Right atrium auricular region (tissue), 2 donors: ENCODE data around the gene FBXO2. TPM values are rescaled to one million over a fixed set of nuclear protein-coding genes. Genes with fewer than 3 reads are reported as not detected.

Experiments used
- DNase-seq: peaks from one replicate; pipeline ENCODE4 v3.0.0-alpha.2; 2019; ENCODE audit warnings: low spot score
- H3K27ac ChIP-seq, 2 donors: fragments of 200-600 bp; sonication (generic); 1 replicate in 1 of 2; 2 replicates in 1 of 2; pipeline ENCODE4 v1.5.1; 2016 to 2019
- H3K27me3 ChIP-seq, 2 donors: fragments of 200-600 bp; sonication (generic); one replicate each; pipeline versions ENCODE4 v1.5.1 to v1.6.0; 2017 to 2019
- H3K36me3 ChIP-seq: fragments of 200-600 bp; sonication (generic); one replicate; pipeline ENCODE4 v1.5.1; 2016
- H3K4me1 ChIP-seq, 2 donors: fragments of 200-600 bp; sonication (generic); one replicate each; pipeline versions ENCODE4 v1.5.1 to v1.6.0; 2017 to 2019
- H3K4me3 ChIP-seq, 2 donors: fragments of 200-600 bp; sonication (generic); 1 replicate in 1 of 2; 2 replicates in 1 of 2; pipeline ENCODE4 v1.5.1; 2017 to 2019; ENCODE audit warnings: mild to moderate bottlenecking in 1 of 2, moderate library complexity in 1 of 2
- H3K9me3 ChIP-seq, 2 donors: fragments of 200-600 bp; sonication (generic); one replicate each; pipeline ENCODE4 v1.5.1; 2019
- total RNA-seq, 2 donors: library from RNA; depleted of rRNA; stranded (reverse); fragments of >200 nt; gene quantifications; one replicate each; pipeline ENCODE4 v1.1.0, GENCODE V29; 2016
- TF ChIP-seq, protein P1 (sequence below), 2 donors: fragments of 200-600 bp; sonication (generic); IDR thresholded peaks; one replicate each; pipeline ENCODE4 v1.5.1; 2019; ENCODE audit warnings: antibody characterized with exemption in 2 of 2

The FBXO2 gene
- total RNA-seq, 2 donors from 2014 or later = 2.5 to 16.7 TPM

DNA sequence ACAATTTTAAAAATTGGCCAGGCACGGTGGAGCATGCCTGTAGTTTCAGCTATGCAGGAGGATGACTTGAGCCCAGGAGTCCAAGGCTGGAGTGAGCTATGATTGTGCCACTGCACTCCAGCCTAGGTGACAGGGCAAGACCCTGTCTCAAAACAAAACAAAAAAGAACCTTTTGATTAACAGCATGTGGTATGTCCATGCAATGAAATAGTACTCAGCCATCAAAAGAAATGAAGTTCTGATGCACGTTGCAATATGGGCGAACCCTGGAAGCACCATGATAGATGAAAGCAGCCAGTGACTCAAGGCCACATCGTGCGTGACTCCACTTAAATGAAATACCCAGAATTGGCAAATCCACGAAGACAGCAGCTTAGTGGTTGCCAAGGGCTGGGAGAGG lies 47.5 kb downstream of the FBXO2 start:
- peaks cover 0 to 5% of the 10 kb centered on the region in 2 donors for H3K9me3 ChIP-seq
- no peaks in the 10 kb centered on the region for H3K36me3 ChIP-seq
- no peak for DNase-seq
- H3K27ac ChIP-seq = no peak overlapping the region
- TF ChIP-seq, protein P1, sequence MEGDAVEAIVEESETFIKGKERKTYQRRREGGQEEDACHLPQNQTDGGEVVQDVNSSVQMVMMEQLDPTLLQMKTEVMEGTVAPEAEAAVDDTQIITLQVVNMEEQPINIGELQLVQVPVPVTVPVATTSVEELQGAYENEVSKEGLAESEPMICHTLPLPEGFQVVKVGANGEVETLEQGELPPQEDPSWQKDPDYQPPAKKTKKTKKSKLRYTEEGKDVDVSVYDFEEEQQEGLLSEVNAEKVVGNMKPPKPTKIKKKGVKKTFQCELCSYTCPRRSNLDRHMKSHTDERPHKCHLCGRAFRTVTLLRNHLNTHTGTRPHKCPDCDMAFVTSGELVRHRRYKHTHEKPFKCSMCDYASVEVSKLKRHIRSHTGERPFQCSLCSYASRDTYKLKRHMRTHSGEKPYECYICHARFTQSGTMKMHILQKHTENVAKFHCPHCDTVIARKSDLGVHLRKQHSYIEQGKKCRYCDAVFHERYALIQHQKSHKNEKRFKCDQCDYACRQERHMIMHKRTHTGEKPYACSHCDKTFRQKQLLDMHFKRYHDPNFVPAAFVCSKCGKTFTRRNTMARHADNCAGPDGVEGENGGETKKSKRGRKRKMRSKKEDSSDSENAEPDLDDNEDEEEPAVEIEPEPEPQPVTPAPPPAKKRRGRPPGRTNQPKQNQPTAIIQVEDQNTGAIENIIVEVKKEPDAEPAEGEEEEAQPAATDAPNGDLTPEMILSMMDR (IDR thresholded peaks at IDR 0.05) = no peak
- no peak overlapping the region for H3K4me3 ChIP-seq
- H3K27me3 ChIP-seq = no peaks in the 10 kb centered on the region
- H3K4me1 ChIP-seq = no peaks in the 10 kb centered on the region

DNA sequence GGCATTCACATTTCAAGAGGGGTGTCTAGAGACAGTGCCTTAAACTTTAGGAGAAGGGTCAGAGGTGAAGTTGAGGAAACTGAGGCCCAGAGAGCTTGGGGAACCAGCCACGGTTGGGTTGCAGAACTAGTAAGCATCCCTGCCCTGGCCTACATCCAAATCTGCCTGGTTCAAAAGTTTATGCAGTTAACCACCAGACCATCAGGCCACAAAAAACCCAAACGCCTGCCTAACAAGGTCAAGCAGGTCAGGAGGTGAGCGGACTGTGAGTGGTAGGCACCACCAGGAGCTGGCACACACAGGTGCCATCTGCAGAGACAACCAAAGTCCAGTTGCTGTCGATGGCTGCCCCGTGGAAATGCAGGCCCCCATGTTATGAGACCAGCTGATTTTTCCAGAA lies 51.2 kb downstream of the FBXO2 start:
- Histone ChIP-seq H3K27ac (no peak overlapping the region), H3K9me3 (peaks cover 0 to 5% of the 10 kb centered on the region in 2 donors), H3K4me3 (no peak overlapping the region), H3K36me3 (no peaks in the 10 kb centered on the region), H3K27me3 (no peaks in the 10 kb centered on the region), H3K4me1 (no peaks in the 10 kb centered on the region)
- no peak for DNase-seq
- TF ChIP-seq, protein P1 (IDR thresholded peaks at IDR 0.05) = no peak

DNA sequence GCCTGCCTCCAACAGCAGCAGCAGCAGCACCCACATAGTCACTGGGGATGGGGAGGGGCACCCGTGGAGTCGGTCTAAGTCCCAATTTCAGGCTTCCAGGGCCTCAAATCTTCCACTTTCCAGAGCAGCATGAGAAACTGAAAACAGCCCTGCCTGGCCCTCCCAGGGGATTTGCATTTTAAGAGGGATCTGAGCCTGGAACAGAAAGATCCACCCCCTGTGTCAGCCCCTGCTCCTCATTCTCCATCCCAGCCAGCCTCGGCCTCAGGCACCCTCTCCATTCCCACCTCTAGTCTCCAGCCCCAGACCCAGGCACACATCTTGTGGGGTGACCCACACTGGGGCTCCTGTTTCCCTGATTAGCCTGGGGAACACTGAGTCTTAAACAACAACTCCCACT lies 51.8 kb downstream of the FBXO2 start:
- H3K27me3 ChIP-seq = no peaks in the 10 kb centered on the region
- TF ChIP-seq, protein P1 (IDR thresholded peaks at IDR 0.05) = no peak
- peaks cover 0 to 5% of the 10 kb centered on the region in 2 donors for H3K9me3 ChIP-seq
- H3K27ac ChIP-seq = no peak overlapping the region
- no peaks in the 10 kb centered on the region for H3K36me3 ChIP-seq
- H3K4me3 ChIP-seq = no peak overlapping the region
- DNase-seq = no peak
- H3K4me1 ChIP-seq = no peaks in the 10 kb centered on the region

DNA sequence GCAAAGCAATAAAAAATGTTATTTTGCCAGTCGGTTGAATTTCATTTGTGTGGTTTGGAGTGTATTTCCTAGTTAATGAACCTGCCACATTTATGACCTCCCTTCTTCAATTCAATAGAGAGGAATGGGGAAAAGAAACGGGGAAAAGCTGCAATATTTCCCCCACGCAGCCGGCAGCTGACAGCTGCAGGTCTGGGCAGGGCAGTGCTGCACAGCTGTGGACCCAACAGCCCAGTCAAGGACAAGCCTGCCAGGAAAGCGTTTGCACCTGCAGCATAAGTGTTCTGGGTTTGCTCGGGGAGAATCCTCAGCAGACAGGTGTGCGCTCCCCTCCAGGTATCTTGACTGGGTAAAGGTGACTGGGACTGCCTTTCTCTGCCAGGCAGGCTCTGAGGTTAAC lies 53.4 kb downstream of the FBXO2 start:
- TF ChIP-seq, protein P1 (IDR thresholded peaks at IDR 0.05) = no peak
- H3K36me3 ChIP-seq = no peaks in the 10 kb centered on the region
- no peak overlapping the region for H3K4me3 ChIP-seq
- H3K4me1 ChIP-seq = no peaks in the 10 kb centered on the region
- no peak for DNase-seq
- H3K27ac ChIP-seq = no peak overlapping the region
- H3K27me3 ChIP-seq = no peaks in the 10 kb centered on the region
- no peaks in the 10 kb centered on the region for H3K9me3 ChIP-seq

DNA sequence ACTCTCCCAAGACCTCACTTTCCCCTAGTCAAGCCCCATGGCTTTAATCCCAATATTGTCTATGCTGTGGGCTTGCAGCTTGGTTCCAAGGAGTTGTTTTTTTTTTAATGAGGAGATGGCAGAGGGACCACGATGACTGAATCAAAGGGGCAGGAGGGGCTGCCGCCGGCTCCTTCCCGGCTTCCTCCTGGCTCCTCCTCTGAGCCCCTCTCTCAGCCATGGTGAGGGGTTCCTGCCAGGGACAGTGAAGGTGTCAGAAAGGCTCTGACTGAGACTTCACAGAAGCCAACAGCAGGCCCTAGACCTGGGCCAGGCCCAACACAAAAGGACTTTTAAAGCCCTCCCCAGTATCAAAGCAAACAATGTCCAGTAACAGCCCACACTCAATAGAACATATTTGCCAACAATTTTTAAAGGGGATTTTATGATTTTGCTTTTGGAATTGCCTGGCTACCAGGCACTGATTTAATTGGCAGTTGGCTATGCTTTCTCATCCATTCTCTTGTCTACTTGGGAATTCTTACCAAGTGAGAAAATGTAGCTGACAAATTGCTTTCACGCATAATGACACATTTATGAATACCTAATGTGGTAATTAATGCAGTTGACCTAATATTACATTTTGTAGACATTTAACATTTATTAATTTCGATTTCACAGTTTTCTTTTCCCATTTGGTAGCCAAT lies 54.2 kb downstream of the FBXO2 start:
- no peak for DNase-seq
- no peak overlapping the region for H3K4me3 ChIP-seq
- no peaks in the 10 kb centered on the region for H3K36me3 ChIP-seq
- no peaks in the 10 kb centered on the region for H3K27me3 ChIP-seq
- H3K9me3 ChIP-seq = no peaks in the 10 kb centered on the region
- no peak overlapping the region for H3K27ac ChIP-seq
- TF ChIP-seq, protein P1 (IDR thresholded peaks at IDR 0.05) = no peak
- H3K4me1 ChIP-seq = no peaks in the 10 kb centered on the region

DNA sequence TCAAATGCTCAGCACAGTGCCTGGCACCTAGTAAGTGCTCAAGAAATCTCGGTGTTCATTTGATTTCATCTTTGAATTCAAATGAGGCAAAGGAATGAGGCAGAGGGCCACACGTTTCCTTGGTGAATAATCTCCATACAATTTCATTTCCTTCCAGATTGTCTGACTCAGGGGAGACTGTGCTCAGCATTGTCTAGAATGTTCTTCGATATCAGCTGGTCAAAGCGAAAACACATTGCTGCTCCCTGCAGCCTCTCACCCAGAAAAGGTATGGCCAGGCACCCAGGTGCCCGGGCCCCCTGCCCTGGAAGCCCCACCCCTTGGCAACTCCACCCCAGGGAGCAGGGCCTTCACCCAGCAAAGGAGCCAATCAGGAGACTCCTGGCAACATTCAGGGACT lies 55.8 kb downstream of the FBXO2 start:
- TF ChIP-seq, protein P1 (IDR thresholded peaks at IDR 0.05) = no peak
- no peaks in the 10 kb centered on the region for H3K27me3 ChIP-seq
- DNase-seq = no peak

More for the DNA sequence above, 55.8 kb downstream of the FBXO2 start:
- no peaks in the 10 kb centered on the region for H3K4me1 ChIP-seq
- H3K9me3 ChIP-seq = no peaks in the 10 kb centered on the region
- no peak overlapping the region for H3K4me3 ChIP-seq
- H3K36me3 ChIP-seq = no peaks in the 10 kb centered on the region
- H3K27ac ChIP-seq = no peak overlapping the region
